Measurements from ENCODE around the gene HSD17B10. TPM values are rescaled to one million over a fixed set of nuclear protein-coding genes. Genes with fewer than 3 reads are reported as not detected.

HSD17B10 gene
- total RNA-seq (92.6 TPM), polyA plus RNA-seq (51.7 TPM)
- long read RNA-seq, donor 1, transcript HSD17B10-201 (6 exons, 960 nt): major isoform, 6 of 6 reads
- long read RNA-seq, donor 1, partial matches to known transcripts: 0 of 6 reads
- long read RNA-seq, donor 1, other reads (novel, unspliced or antisense): 0 of 6 reads
- long read RNA-seq, donor 2, transcript HSD17B10-201 (6 exons, 960 nt): major isoform, 48 of 54 reads
- long read RNA-seq, donor 2, partial matches to known transcripts: 6 of 54 reads
- long read RNA-seq, donor 2, other reads (novel, unspliced or antisense): 0 of 54 reads
- long read RNA-seq, donor 3, transcript HSD17B10-201 (6 exons, 960 nt): major isoform, 50 of 77 reads
- long read RNA-seq, donor 3, partial matches to known transcripts: 27 of 77 reads
- long read RNA-seq, donor 3, other reads (novel, unspliced or antisense): 0 of 77 reads
- long read RNA-seq, donor 4, transcript HSD17B10-201 (6 exons, 960 nt): major isoform, 18 of 20 reads
- long read RNA-seq, donor 4, partial matches to known transcripts: 0 of 20 reads
- long read RNA-seq, donor 4, other reads (novel, unspliced or antisense): 0 of 20 reads
- long read RNA-seq, donor 5, transcript HSD17B10-201 (6 exons, 960 nt): major isoform, 57 of 81 reads
- long read RNA-seq, donor 5, partial matches to known transcripts: 23 of 81 reads
- long read RNA-seq, donor 5, other reads (novel, unspliced or antisense): 0 of 81 reads
- long read RNA-seq, donor 6, transcript HSD17B10-201 (6 exons, 960 nt): major isoform, 21 of 22 reads
- long read RNA-seq, donor 6, partial matches to known transcripts: 0 of 22 reads
- long read RNA-seq, donor 6, other reads (novel, unspliced or antisense): 0 of 22 reads
- long read RNA-seq, donor 7, transcript HSD17B10-201 (6 exons, 960 nt): major isoform, 17 of 17 reads
- long read RNA-seq, donor 7, partial matches to known transcripts: 0 of 17 reads
- long read RNA-seq, donor 7, other reads (novel, unspliced or antisense): 0 of 17 reads
- long read RNA-seq, donor 8, transcript HSD17B10-201 (6 exons, 960 nt): major isoform, 20 of 20 reads
- long read RNA-seq, donor 8, partial matches to known transcripts: 0 of 20 reads
- long read RNA-seq, donor 8, other reads (novel, unspliced or antisense): 0 of 20 reads
- long read RNA-seq, donor 9, transcript HSD17B10-201 (6 exons, 960 nt): major isoform, 14 of 14 reads
- long read RNA-seq, donor 9, partial matches to known transcripts: 0 of 14 reads
- long read RNA-seq, donor 9, other reads (novel, unspliced or antisense): 0 of 14 reads
- long read RNA-seq, donor 10, transcript HSD17B10-201 (6 exons, 960 nt): major isoform, 19 of 19 reads
- long read RNA-seq, donor 10, partial matches to known transcripts: 0 of 19 reads
- long read RNA-seq, donor 10, other reads (novel, unspliced or antisense): 0 of 19 reads

- peak in 7 of 9 donors; percentile 42 to 81 (median 61) for DNase-seq (ENCODE audit: low read depth in 6 of 9, low spot score in 9 of 9)
Measured at GRCh38 chrX:53433651-53434639, at the start of gene HSD17B10. Gene HSD17B10 (minus strand): TSS chrX:53434370. CDS start chrX:53434345, 25 bp downstream.

GRCh38 chrX:53483416-53483815 is 49.2 kb upstream of the HSD17B10 start:
- no peak overlapping the region for H3K27ac ChIP-seq (ENCODE audit: low read depth in 1 of 2, low read length in 1 of 2)
- DNase-seq (ENCODE audit: low read depth in 6 of 9, low spot score in 9 of 9): no peak
- 95% methylated on average over 2 of the region's 2 CpGs for WGBS
- no peaks in the 10 kb centered on the region for H3K36me3 ChIP-seq (ENCODE audit: control insufficient read depth in 2 of 2, insufficient read depth in 2 of 2, low read length in 1 of 2)
- no peaks in the 10 kb centered on the region for H3K4me1 ChIP-seq (ENCODE audit: control insufficient read depth in 2 of 2, insufficient read depth in 2 of 2, low read length in 2 of 2)
- H3K27me3 ChIP-seq (ENCODE audit: control insufficient read depth in 2 of 2, insufficient read depth in 1 of 2, low read length in 1 of 2): no peaks in the 10 kb centered on the region
- H3K9me3 ChIP-seq (ENCODE audit: control insufficient read depth in 2 of 2, insufficient read depth in 1 of 2, low read length in 1 of 2): no peaks in the 10 kb centered on the region
- no peak overlapping the region for H3K4me3 ChIP-seq (ENCODE audit: low read length in 2 of 2)

More at GRCh38 chrX:53433651-53434639, at the start of gene HSD17B10:
- H3K9me3 ChIP-seq (ENCODE audit: control insufficient read depth in 2 of 2, insufficient read depth in 1 of 2, low read length in 1 of 2): no peaks in the 10 kb centered on the region
- peaks cover 6 to 14% of the 10 kb centered on the region in 2 donors for H3K36me3 ChIP-seq (ENCODE audit: control insufficient read depth in 2 of 2, insufficient read depth in 2 of 2, low read length in 1 of 2)
- H3K4me3 ChIP-seq (ENCODE audit: low read length in 2 of 2): peak within 1 kb of the TSS; percentile 56 to 60
- H3K4me1 ChIP-seq (ENCODE audit: control insufficient read depth in 2 of 2, insufficient read depth in 2 of 2, low read length in 2 of 2): peaks cover 0 to 10% of the 10 kb centered on the region in 2 donors
- H3K27me3 ChIP-seq (ENCODE audit: control insufficient read depth in 2 of 2, insufficient read depth in 1 of 2, low read length in 1 of 2): peaks cover 0 to 32% of the 10 kb centered on the region in 2 donors
- 14% methylated on average over 61 of the region's 61 CpGs for WGBS
- peak within 1 kb of the TSS in 1 of 2 donors; percentile 8 for H3K27ac ChIP-seq (ENCODE audit: low read depth in 1 of 2, low read length in 1 of 2)

GRCh38 chrX:53481816-53482465 is 47.8 kb upstream of the HSD17B10 start:
- DNase-seq (ENCODE audit: low read depth in 6 of 9, low spot score in 9 of 9): peak; percentile 13 to 77 (median 25)

GRCh38 chrX:53481093-53481492 is 46.9 kb upstream of the HSD17B10 start:
- no peaks in the 10 kb centered on the region for H3K36me3 ChIP-seq (ENCODE audit: control insufficient read depth in 2 of 2, insufficient read depth in 2 of 2, low read length in 1 of 2)
- no peak overlapping the region for H3K27ac ChIP-seq (ENCODE audit: low read depth in 1 of 2, low read length in 1 of 2)
- H3K27me3 ChIP-seq (ENCODE audit: control insufficient read depth in 2 of 2, insufficient read depth in 1 of 2, low read length in 1 of 2): no peaks in the 10 kb centered on the region
- H3K9me3 ChIP-seq (ENCODE audit: control insufficient read depth in 2 of 2, insufficient read depth in 1 of 2, low read length in 1 of 2): no peaks in the 10 kb centered on the region
- no peak for DNase-seq (ENCODE audit: low read depth in 6 of 9, low spot score in 9 of 9)
- H3K4me3 ChIP-seq (ENCODE audit: low read length in 2 of 2): no peak overlapping the region
- 63% methylated on average over 5 of the region's 5 CpGs for whole genome bisulfite sequencing
- no peaks in the 10 kb centered on the region for H3K4me1 ChIP-seq (ENCODE audit: control insufficient read depth in 2 of 2, insufficient read depth in 2 of 2, low read length in 2 of 2)

More at GRCh38 chrX:53481816-53482465, 47.8 kb upstream of the HSD17B10 start:
- Histone ChIP-seq H3K4me3 (ENCODE audit: low read length in 2 of 2) (no peak overlapping the region), H3K9me3 (ENCODE audit: control insufficient read depth in 2 of 2, insufficient read depth in 1 of 2, low read length in 1 of 2) (no peaks in the 10 kb centered on the region), H3K4me1 (ENCODE audit: control insufficient read depth in 2 of 2, insufficient read depth in 2 of 2, low read length in 2 of 2) (no peaks in the 10 kb centered on the region), H3K27me3 (ENCODE audit: control insufficient read depth in 2 of 2, insufficient read depth in 1 of 2, low read length in 1 of 2) (no peaks in the 10 kb centered on the region), H3K27ac (ENCODE audit: low read depth in 1 of 2, low read length in 1 of 2) (no peak overlapping the region), H3K36me3 (ENCODE audit: control insufficient read depth in 2 of 2, insufficient read depth in 2 of 2, low read length in 1 of 2) (no peaks in the 10 kb centered on the region)
- 52% methylated on average over 2 of the region's 2 CpGs for WGBS

- Histone ChIP-seq H3K27ac (ENCODE audit: low read depth in 1 of 2, low read length in 1 of 2) (no peak overlapping the region), H3K27me3 (ENCODE audit: control insufficient read depth in 2 of 2, insufficient read depth in 1 of 2, low read length in 1 of 2) (no peaks in the 10 kb centered on the region), H3K9me3 (ENCODE audit: control insufficient read depth in 2 of 2, insufficient read depth in 1 of 2, low read length in 1 of 2) (no peaks in the 10 kb centered on the region), H3K4me1 (ENCODE audit: control insufficient read depth in 2 of 2, insufficient read depth in 2 of 2, low read length in 2 of 2) (no peaks in the 10 kb centered on the region), H3K36me3 (ENCODE audit: control insufficient read depth in 2 of 2, insufficient read depth in 2 of 2, low read length in 1 of 2) (no peaks in the 10 kb centered on the region), H3K4me3 (ENCODE audit: low read length in 2 of 2) (no peak overlapping the region)
- no peak for DNase-seq (ENCODE audit: low read depth in 6 of 9, low spot score in 9 of 9)
- WGBS: 94% methylated on average over 5 of the region's 5 CpGs
Measured at GRCh38 chrX:53479301-53479700, 45.1 kb upstream of the HSD17B10 start.

- H3K27me3 ChIP-seq (ENCODE audit: control insufficient read depth in 2 of 2, insufficient read depth in 1 of 2, low read length in 1 of 2): no peaks in the 10 kb centered on the region
- H3K4me3 ChIP-seq (ENCODE audit: low read length in 2 of 2): no peak overlapping the region
- no peak for DNase-seq (ENCODE audit: low read depth in 6 of 9, low spot score in 9 of 9)
- 78% methylated on average over 2 of the region's 2 CpGs for WGBS
- no peaks in the 10 kb centered on the region for H3K4me1 ChIP-seq (ENCODE audit: control insufficient read depth in 2 of 2, insufficient read depth in 2 of 2, low read length in 2 of 2)
- H3K36me3 ChIP-seq (ENCODE audit: control insufficient read depth in 2 of 2, insufficient read depth in 2 of 2, low read length in 1 of 2): no peaks in the 10 kb centered on the region
- no peaks in the 10 kb centered on the region for H3K9me3 ChIP-seq (ENCODE audit: control insufficient read depth in 2 of 2, insufficient read depth in 1 of 2, low read length in 1 of 2)
- no peak overlapping the region for H3K27ac ChIP-seq (ENCODE audit: low read depth in 1 of 2, low read length in 1 of 2)
Measured at GRCh38 chrX:53476371-53476770, 42.2 kb upstream of the HSD17B10 start.

- no peaks in the 10 kb centered on the region for H3K27me3 ChIP-seq (ENCODE audit: control insufficient read depth in 2 of 2, insufficient read depth in 1 of 2, low read length in 1 of 2)
- H3K4me1 ChIP-seq (ENCODE audit: control insufficient read depth in 2 of 2, insufficient read depth in 2 of 2, low read length in 2 of 2): no peaks in the 10 kb centered on the region
- H3K36me3 ChIP-seq (ENCODE audit: control insufficient read depth in 2 of 2, insufficient read depth in 2 of 2, low read length in 1 of 2): no peaks in the 10 kb centered on the region
- 29% methylated on average over 2 of the region's 2 CpGs for WGBS
- DNase-seq (ENCODE audit: low read depth in 6 of 9, low spot score in 9 of 9): no peak
- no peak overlapping the region for H3K27ac ChIP-seq (ENCODE audit: low read depth in 1 of 2, low read length in 1 of 2)
- no peak overlapping the region for H3K4me3 ChIP-seq (ENCODE audit: low read length in 2 of 2)
- no peaks in the 10 kb centered on the region for H3K9me3 ChIP-seq (ENCODE audit: control insufficient read depth in 2 of 2, insufficient read depth in 1 of 2, low read length in 1 of 2)
Measured at GRCh38 chrX:53474707-53475106, 40.5 kb upstream of the HSD17B10 start.

Measured in thymus (tissue), 14 donors.